Measurements from ENCODE around the gene UPF2.

- TF ChIP-seq CTCF (IDR thresholded peaks at IDR 0.05) (no peak), POLR2A (IDR thresholded peaks at IDR 0.05) (no peak)
Measured at GRCh38 chr10:12088919-12089318, 46.3 kb upstream of the UPF2 start.
